ENCODE data around the gene COG7.

GRCh38 chr16:23501291-23501690, 48.3 kb upstream of the COG7 start:
- TF ChIP-seq, protein P1, sequence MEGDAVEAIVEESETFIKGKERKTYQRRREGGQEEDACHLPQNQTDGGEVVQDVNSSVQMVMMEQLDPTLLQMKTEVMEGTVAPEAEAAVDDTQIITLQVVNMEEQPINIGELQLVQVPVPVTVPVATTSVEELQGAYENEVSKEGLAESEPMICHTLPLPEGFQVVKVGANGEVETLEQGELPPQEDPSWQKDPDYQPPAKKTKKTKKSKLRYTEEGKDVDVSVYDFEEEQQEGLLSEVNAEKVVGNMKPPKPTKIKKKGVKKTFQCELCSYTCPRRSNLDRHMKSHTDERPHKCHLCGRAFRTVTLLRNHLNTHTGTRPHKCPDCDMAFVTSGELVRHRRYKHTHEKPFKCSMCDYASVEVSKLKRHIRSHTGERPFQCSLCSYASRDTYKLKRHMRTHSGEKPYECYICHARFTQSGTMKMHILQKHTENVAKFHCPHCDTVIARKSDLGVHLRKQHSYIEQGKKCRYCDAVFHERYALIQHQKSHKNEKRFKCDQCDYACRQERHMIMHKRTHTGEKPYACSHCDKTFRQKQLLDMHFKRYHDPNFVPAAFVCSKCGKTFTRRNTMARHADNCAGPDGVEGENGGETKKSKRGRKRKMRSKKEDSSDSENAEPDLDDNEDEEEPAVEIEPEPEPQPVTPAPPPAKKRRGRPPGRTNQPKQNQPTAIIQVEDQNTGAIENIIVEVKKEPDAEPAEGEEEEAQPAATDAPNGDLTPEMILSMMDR (IDR thresholded peaks at IDR 0.05; ENCODE audit: low read length) = no peak
- TF ChIP-seq EZH2 (optimal IDR thresholded peaks at IDR 0.05; ENCODE audit: low read depth, low read length) (no peak), EZH2phosphoT487 (IDR thresholded peaks at IDR 0.05; ENCODE audit: low read length) (no peak)
